Superior temporal gyrus (tissue), 1 donor: Measurements from ENCODE around the gene CLDN8.

ENCODE experiments used
- DNase-seq: peaks from one replicate; pipeline ENCODE4 v3.0.0-alpha.2; 2016; ENCODE audit errors: extremely low spot score

The CLDN8 gene

DNA sequence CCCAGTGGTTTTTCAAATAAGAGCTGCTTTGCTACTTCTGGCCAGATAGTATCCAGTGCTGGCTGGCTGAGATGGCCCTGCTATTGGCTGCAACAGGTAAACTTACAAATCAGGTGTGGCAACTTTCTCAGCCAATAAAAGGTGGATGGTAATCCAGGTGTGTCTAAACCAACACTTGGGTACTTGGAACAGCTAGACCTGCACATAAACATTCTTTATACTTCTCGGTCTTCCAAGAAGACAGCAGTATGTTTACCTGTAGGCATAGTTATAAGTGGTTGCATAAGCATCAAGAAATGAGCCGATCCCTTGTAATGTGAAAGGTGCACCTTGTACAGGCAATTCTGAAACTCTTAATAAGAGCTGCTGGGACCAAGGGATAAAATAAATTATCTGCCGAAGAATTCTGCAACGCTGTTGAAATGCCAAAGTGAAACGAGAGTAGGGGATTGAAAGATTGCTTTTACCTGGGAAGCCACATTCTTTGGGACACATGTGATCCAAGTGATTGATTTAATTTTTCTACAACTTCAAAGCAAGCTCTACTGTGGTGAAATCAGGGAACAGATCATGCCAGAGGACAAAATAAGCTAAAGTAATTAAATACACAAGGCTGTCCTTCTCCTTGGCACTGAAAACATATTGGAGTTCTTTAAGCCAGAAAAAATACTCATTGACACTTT, at the start of gene CLDN8:
Gene CLDN8 (minus strand): TSS at position 57 of the 683 bp plus-strand sequence. CDS start 172 bp downstream, outside the sequence.
- DNase-seq: no peak

DNA sequence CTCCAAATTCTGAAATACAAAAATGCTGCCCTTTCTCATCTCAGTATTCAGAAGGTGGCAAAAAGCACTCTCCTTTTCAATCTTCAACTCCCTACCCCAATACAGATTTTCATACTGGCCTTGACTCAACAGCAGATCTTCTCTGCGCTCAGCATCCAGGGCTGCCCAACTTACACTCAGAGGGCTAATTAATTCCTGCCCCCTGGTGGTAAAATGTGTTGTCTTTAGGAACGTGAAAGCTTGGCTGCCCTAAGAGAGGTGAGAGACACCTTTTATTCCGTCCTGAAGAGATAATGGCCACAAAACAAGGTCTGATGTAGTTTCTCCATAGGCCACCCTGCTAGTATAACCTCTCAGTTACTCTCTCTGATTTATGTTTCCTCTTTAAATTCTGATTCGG, 41.9 kb upstream of the CLDN8 start:
- DNase-seq: no peak

GRCh38 chr21:30256100-30256499, 40.2 kb upstream of the CLDN8 start:
- DNase-seq: no peak

DNA sequence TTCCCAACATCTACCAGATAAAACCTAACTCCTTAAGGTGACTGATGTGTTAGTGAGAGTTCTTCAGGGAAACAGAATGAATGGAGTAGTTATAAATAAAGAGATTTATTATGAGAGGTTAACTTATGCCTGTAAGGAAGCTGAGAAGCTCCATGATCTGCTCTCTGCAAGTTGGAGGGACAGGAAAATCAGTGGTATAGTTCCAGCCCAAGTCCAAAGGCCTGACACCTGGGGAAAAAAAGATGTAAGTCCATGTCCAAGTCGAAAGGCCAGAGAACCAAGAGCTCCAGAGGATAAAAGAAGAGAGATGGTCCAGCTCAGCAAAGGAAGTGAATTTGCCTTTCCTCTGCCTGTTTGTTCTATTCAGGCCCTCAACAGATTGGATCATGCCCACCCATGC, 39.8 kb upstream of the CLDN8 start:
- DNase-seq: no peak

- DNase-seq: no peak
Observed at GRCh38 chr21:30251781-30252180, 35.9 kb upstream of the CLDN8 start.

DNA sequence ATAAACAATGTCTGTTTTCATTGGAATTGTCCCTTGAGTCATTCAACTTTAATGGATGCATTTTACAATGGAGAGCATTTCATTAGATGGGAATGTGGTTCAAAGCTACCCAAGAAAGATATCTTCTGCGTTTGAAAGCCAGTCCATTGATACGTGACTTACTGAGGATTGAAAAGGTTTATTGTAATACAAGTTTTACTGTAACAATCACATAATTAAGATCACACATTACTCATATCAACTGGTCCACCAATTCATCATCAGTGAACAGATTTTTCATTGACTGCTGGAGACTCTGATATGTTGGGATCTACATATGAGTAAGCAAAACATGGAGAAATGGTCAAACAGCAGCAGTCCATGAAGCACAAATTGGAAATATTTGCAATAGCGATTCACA, 34.0 kb upstream of the CLDN8 start:
- DNase-seq: no peak

DNA sequence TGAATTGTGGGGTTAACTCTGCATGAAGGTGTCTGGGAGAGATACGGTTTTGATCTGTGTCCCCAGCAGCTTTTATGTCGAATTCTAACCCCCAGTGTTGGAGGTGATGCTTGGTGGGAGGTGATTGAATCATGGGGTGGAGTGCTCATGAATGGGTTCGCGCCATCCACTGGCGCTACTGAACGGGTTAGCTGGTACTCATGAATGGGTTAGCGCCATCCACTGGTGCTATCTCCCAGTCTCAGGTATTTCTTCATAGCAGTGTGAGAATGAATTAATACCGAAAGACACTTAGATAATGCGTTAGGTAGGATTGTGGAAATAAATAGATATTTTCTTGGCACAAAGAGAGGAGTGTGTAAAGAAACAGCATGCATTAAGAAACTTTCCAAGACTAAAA, 32.9 kb upstream of the CLDN8 start:
- no peak for DNase-seq

DNA sequence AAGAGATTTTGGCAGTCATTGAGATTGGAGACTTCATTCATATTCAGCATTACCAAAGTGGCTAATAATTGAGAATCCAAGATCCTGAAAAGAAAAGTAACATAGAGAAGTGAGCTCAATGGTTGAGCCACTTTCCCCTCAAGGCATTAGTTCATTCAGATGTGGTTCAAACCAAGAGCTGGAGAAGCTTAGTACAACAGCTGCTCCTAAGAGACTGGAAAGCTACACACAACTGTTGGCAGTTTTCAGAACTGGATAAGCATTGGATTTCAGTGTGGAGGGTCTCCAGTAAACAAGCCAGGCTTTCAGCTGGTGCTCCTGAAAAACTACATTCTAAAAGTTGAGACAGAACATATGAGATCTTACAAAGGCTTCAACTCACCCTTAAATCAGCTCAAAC, 29.2 kb upstream of the CLDN8 start:
- DNase-seq: no peak

- DNase-seq: no peak
Observed at GRCh38 chr21:30243691-30244090, 27.8 kb upstream of the CLDN8 start.

DNA sequence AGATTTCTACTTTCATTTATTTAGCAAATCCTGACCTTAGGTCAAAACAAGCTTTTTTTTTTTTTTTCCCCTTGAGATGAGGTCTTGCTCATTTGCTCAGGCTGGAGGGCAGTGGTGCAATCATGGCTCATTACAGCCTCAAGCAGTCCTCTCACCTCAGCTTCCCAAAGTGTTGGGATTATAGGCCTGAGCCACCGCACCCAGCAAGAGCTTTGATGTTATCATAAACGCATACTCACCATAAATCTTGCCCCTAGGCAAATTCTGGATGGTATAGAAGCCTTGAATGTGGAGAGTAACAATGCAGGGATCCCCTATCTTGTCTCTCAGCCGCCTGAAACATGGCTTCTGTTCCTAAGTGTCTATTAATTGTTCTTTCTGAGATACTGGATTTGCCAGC, 24.8 kb upstream of the CLDN8 start:
- no peak for DNase-seq

- no peak for DNase-seq
Observed at GRCh38 chr21:30238168-30238567, 22.3 kb upstream of the CLDN8 start.

DNA sequence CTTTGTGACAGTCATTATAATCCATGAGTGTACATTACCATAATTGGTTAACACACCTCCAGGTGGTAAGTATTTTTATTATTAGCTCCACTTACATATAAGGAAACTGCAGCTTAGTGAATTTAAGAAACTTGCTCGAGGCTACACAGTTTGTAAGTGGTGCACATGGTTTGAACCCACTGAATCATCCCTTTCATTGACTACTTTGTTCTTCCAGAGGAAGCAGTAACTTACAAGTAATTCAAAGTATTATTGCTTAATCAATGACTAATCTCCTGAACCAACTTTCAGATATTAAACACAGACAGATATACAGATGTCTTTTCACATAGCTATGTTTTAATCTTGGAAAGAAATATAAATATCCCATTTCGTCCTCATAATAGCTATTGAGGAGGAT, 18.7 kb upstream of the CLDN8 start:
- no peak for DNase-seq

- no peak for DNase-seq
Observed at GRCh38 chr21:30234050-30234449, 18.2 kb upstream of the CLDN8 start.

DNA sequence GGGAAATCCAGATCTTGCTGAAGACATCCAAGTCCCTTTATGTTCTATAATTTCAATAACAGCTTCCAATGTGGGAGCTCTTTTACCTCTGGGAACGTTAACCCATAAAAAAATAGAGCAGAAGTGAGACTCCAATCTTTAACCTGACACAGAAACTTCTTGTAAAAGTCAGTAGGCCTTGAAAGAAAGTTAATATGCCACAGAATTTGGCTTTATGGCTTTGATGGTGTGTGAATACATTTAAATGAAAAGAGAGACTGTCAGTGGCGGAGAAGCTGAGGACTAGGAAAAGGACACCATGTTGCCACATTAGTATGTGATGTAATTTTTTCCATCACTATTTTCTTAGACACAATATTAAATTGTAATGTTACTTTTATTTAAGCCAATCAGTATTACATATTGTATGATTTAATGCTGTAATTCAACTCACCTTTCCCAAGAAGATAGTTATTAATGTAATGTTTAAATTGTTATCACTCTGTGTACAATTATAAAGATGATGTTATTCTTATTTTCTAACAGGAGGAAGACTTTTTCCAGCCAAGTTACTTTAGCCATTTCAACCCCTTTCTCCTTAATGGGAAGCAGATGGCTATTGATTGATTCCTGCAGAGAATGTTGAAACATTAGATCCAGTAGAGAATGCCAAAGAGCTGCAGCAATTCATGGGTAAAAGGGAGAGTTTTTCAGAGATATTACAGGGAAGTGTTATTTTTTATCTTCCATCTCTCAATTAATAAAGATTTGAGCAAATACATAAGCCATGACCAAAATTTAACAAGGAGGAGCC, 17.5 kb upstream of the CLDN8 start:
- DNase-seq: no peak

GRCh38 chr21:30232011-30232410, 16.1 kb upstream of the CLDN8 start:
- DNase-seq: no peak

GRCh38 chr21:30227633-30228404, 11.9 kb upstream of the CLDN8 start:
- DNase-seq: no peak

GRCh38 chr21:30227128-30227527, 11.2 kb upstream of the CLDN8 start:
- no peak for DNase-seq

GRCh38 chr21:30223596-30223995, 7.7 kb upstream of the CLDN8 start:
- DNase-seq: no peak

GRCh38 chr21:30222724-30223123, 6.8 kb upstream of the CLDN8 start:
- DNase-seq: no peak

- DNase-seq: no peak
Observed at GRCh38 chr21:30211071-30211470, 4.8 kb downstream of the CLDN8 start.

DNA sequence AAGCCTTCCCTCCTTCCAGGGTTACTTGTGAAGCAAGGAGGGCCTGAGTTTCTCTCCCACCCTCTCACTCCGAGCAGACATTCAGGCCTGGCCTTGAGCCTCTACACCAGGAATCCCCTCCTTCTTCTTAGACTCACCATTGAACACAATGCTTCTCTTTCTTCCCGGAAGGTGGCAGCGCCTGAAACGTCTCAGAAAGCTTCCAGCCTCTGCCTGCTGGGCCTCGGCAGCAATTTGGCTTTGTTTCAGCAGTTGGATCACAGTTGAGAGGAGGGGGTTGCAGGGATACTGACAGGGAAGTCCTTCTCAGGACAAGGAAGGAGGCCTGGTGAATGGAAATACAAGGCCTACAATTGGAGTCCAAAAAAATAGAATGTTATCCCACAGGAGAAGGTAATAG, 6.3 kb downstream of the CLDN8 start:
- no peak for DNase-seq

GRCh38 chr21:30207252-30207579, 8.7 kb downstream of the CLDN8 start:
- no peak for DNase-seq
